ENCODE results near the gene GCA.

GCA gene

GRCh38 chr2:162343824-162344616 is at the start of gene GCA:
GCA (plus strand) TSS chr2:162344132; CDS start chr2:162344249, 117 bp downstream.
- Histone ChIP-seq H3K36me3 (ENCODE audit: insufficient read depth, insufficient read length, low read length) (no peaks in the 10 kb centered on the region), H3K9ac (ENCODE audit: insufficient read length, low read depth) (peak within 1 kb of the TSS; percentile 76), H3K9me3 (ENCODE audit: insufficient read depth, low read length) (peaks cover 5% of the 10 kb centered on the region; the same call in 1 of the 2 replicates), H3K4me1 (ENCODE audit: insufficient read depth, insufficient read length) (no peaks in the 10 kb centered on the region), H3K27me3 (ENCODE audit: insufficient read depth, insufficient read length) (no peaks in the 10 kb centered on the region), H3K4me3 (ENCODE audit: insufficient read length, low read depth) (peak within 1 kb of the TSS; percentile 80)
- DNase-seq (ENCODE audit: low read depth, low spot score), result peak; percentile 94
- TF ChIP-seq ZNF274 (IDR thresholded peaks at IDR 0.05; ENCODE audit: low read depth, low read length) (no peak), YY1 (IDR thresholded peaks at IDR 0.05; ENCODE audit: insufficient read depth, insufficient read length) (no peak), SUZ12 (IDR thresholded peaks at IDR 0.05; ENCODE audit: extremely low read depth, insufficient read depth, insufficient read length) (no peak)

GRCh38 chr2:162295009-162295408 is 48.9 kb upstream of the GCA start:
- Histone ChIP-seq H3K9ac (ENCODE audit: insufficient read length, low read depth) (no peak overlapping the region), H3K36me3 (ENCODE audit: insufficient read depth, insufficient read length, low read length) (no peaks in the 10 kb centered on the region), H3K4me3 (ENCODE audit: insufficient read length, low read depth) (no peak overlapping the region), H3K4me1 (ENCODE audit: insufficient read depth, insufficient read length) (no peaks in the 10 kb centered on the region), H3K27me3 (ENCODE audit: insufficient read depth, insufficient read length) (no peaks in the 10 kb centered on the region), H3K9me3 (ENCODE audit: insufficient read depth, low read length) (no peaks in the 10 kb centered on the region)
- no peak for TF ChIP-seq SUZ12 (IDR thresholded peaks at IDR 0.05; ENCODE audit: extremely low read depth, insufficient read depth, insufficient read length)
- DNase-seq (ENCODE audit: low read depth, low spot score), result no peak

GRCh38 chr2:162297925-162298552 is 45.9 kb upstream of the GCA start:
- Histone ChIP-seq H3K27me3 (ENCODE audit: insufficient read depth, insufficient read length) (no peaks in the 10 kb centered on the region), H3K36me3 (ENCODE audit: insufficient read depth, insufficient read length, low read length) (no peaks in the 10 kb centered on the region), H3K4me1 (ENCODE audit: insufficient read depth, insufficient read length) (no peaks in the 10 kb centered on the region), H3K4me3 (ENCODE audit: insufficient read length, low read depth) (no peak overlapping the region), H3K9me3 (ENCODE audit: insufficient read depth, low read length) (no peaks in the 10 kb centered on the region), H3K9ac (ENCODE audit: insufficient read length, low read depth) (no peak overlapping the region)
- no peak for TF ChIP-seq SUZ12 (IDR thresholded peaks at IDR 0.05; ENCODE audit: extremely low read depth, insufficient read depth, insufficient read length)
- no peak for TF ChIP-seq ZNF274 (IDR thresholded peaks at IDR 0.05; ENCODE audit: low read depth, low read length)
- no peak for TF ChIP-seq YY1 (IDR thresholded peaks at IDR 0.05; ENCODE audit: insufficient read depth, insufficient read length)
- DNase-seq (ENCODE audit: low read depth, low spot score), result peak; percentile 66

- H3K4me1 ChIP-seq (ENCODE audit: insufficient read depth, insufficient read length), result no peaks in the 10 kb centered on the region
- no peak overlapping the region for H3K4me3 ChIP-seq (ENCODE audit: insufficient read length, low read depth)
- no peak overlapping the region for H3K9ac ChIP-seq (ENCODE audit: insufficient read length, low read depth)
- TF ChIP-seq YY1 (IDR thresholded peaks at IDR 0.05; ENCODE audit: insufficient read depth, insufficient read length), result no peak
- TF ChIP-seq SUZ12 (IDR thresholded peaks at IDR 0.05; ENCODE audit: extremely low read depth, insufficient read depth, insufficient read length), result no peak
- TF ChIP-seq ZNF274 (IDR thresholded peaks at IDR 0.05; ENCODE audit: low read depth, low read length), result no peak
- no peaks in the 10 kb centered on the region for H3K9me3 ChIP-seq (ENCODE audit: insufficient read depth, low read length)
- no peaks in the 10 kb centered on the region for H3K27me3 ChIP-seq (ENCODE audit: insufficient read depth, insufficient read length)
- DNase-seq (ENCODE audit: low read depth, low spot score), result no peak
- no peaks in the 10 kb centered on the region for H3K36me3 ChIP-seq (ENCODE audit: insufficient read depth, insufficient read length, low read length)
Observed at GRCh38 chr2:162298669-162299335, 45.1 kb upstream of the GCA start.

- TF ChIP-seq ZNF274 (IDR thresholded peaks at IDR 0.05; ENCODE audit: low read depth, low read length) (no peak), YY1 (IDR thresholded peaks at IDR 0.05; ENCODE audit: insufficient read depth, insufficient read length) (no peak), SUZ12 (IDR thresholded peaks at IDR 0.05; ENCODE audit: extremely low read depth, insufficient read depth, insufficient read length) (no peak)
- Histone ChIP-seq H3K9ac (ENCODE audit: insufficient read length, low read depth) (no peak overlapping the region), H3K4me1 (ENCODE audit: insufficient read depth, insufficient read length) (no peaks in the 10 kb centered on the region), H3K9me3 (ENCODE audit: insufficient read depth, low read length) (no peaks in the 10 kb centered on the region), H3K27me3 (ENCODE audit: insufficient read depth, insufficient read length) (no peaks in the 10 kb centered on the region), H3K36me3 (ENCODE audit: insufficient read depth, insufficient read length, low read length) (no peaks in the 10 kb centered on the region), H3K4me3 (ENCODE audit: insufficient read length, low read depth) (no peak overlapping the region)
- DNase-seq (ENCODE audit: low read depth, low spot score), result no peak
Observed at GRCh38 chr2:162300266-162300665, 43.7 kb upstream of the GCA start.

GRCh38 chr2:162301151-162301804 is 42.7 kb upstream of the GCA start:
- DNase-seq (ENCODE audit: low read depth, low spot score), result peak; percentile 28
- H3K27me3 ChIP-seq (ENCODE audit: insufficient read depth, insufficient read length), result no peaks in the 10 kb centered on the region
- H3K9ac ChIP-seq (ENCODE audit: insufficient read length, low read depth), result no peak overlapping the region
- TF ChIP-seq SUZ12 (IDR thresholded peaks at IDR 0.05; ENCODE audit: extremely low read depth, insufficient read depth, insufficient read length) (no peak), ZNF274 (IDR thresholded peaks at IDR 0.05; ENCODE audit: low read depth, low read length) (no peak), YY1 (IDR thresholded peaks at IDR 0.05; ENCODE audit: insufficient read depth, insufficient read length) (no peak)
- H3K9me3 ChIP-seq (ENCODE audit: insufficient read depth, low read length), result no peaks in the 10 kb centered on the region
- H3K36me3 ChIP-seq (ENCODE audit: insufficient read depth, insufficient read length, low read length), result no peaks in the 10 kb centered on the region
- H3K4me3 ChIP-seq (ENCODE audit: insufficient read length, low read depth), result no peak overlapping the region
- H3K4me1 ChIP-seq (ENCODE audit: insufficient read depth, insufficient read length), result no peaks in the 10 kb centered on the region

Measured in NT2/D1 (cell line).